ENCODE data around the gene SLC4A3. TPM values are rescaled to one million over a fixed set of nuclear protein-coding genes. Genes with fewer than 3 reads are reported as not detected.

The SLC4A3 gene
- total and polyA plus RNA-seq, 5 donors from 2014 or later = not detected

- Mint-ChIP-seq H3K4me3 (no peak overlapping the region), H3K4me1 (no peaks in the 10 kb centered on the region), H3K36me3 (no peaks in the 10 kb centered on the region), H3K9me3 (peaks cover 0 to 4% (median 0%) of the 10 kb centered on the region in 7 donors), H3K27ac (no peak overlapping the region), H3K27me3 (peaks cover 21% of the 10 kb centered on the region)
- Histone ChIP-seq H3K4me3 (ENCODE audit: low read depth, low read length) (no peak overlapping the region), H3K27me3 (ENCODE audit: control insufficient read depth, insufficient read depth, low read length) (no peaks in the 10 kb centered on the region), H3K4me1 (ENCODE audit: control insufficient read depth, insufficient read depth, low read length, poor library complexity, severe bottlenecking) (no peaks in the 10 kb centered on the region), H3K27ac (ENCODE audit: insufficient read depth, low read length, poor library complexity, severe bottlenecking) (no peak overlapping the region), H3K9me3 (ENCODE audit: control insufficient read depth in 2 of 2, low read length in 2 of 2) (no peaks in the 10 kb centered on the region), H3K36me3 (ENCODE audit: control insufficient read depth, insufficient read depth, low read length) (no peaks in the 10 kb centered on the region)
- DNase-seq (no peak), ATAC-seq (ENCODE audit: low read depth in 2 of 2) (no peak)
Measured at GRCh38 chr2:219671279-219671678, 43.8 kb downstream of the SLC4A3 start.

- no peak overlapping the region for H3K4me3 ChIP-seq (ENCODE audit: low read depth, low read length)
- H3K27ac ChIP-seq (ENCODE audit: insufficient read depth, low read length, poor library complexity, severe bottlenecking) = no peak overlapping the region
- Mint-ChIP-seq H3K36me3 (no peaks in the 10 kb centered on the region), H3K4me1 (no peaks in the 10 kb centered on the region), H3K27ac (no peak overlapping the region), H3K9me3 (peaks cover 0 to 4% (median 0%) of the 10 kb centered on the region in 7 donors), H3K27me3 (peaks cover 21% of the 10 kb centered on the region), H3K4me3 (no peak overlapping the region)
- H3K27me3 ChIP-seq (ENCODE audit: control insufficient read depth, insufficient read depth, low read length) = no peaks in the 10 kb centered on the region
- no peaks in the 10 kb centered on the region for H3K9me3 ChIP-seq (ENCODE audit: control insufficient read depth in 2 of 2, low read length in 2 of 2)
- no peaks in the 10 kb centered on the region for H3K4me1 ChIP-seq (ENCODE audit: control insufficient read depth, insufficient read depth, low read length, poor library complexity, severe bottlenecking)
- DNase-seq (no peak), ATAC-seq (ENCODE audit: low read depth in 2 of 2) (no peak)
- H3K36me3 ChIP-seq (ENCODE audit: control insufficient read depth, insufficient read depth, low read length) = no peaks in the 10 kb centered on the region
Measured at GRCh38 chr2:219672406-219672805, 45.0 kb downstream of the SLC4A3 start.

- Histone ChIP-seq H3K4me1 (ENCODE audit: control insufficient read depth, insufficient read depth, low read length, poor library complexity, severe bottlenecking) (no peaks in the 10 kb centered on the region), H3K27me3 (ENCODE audit: control insufficient read depth, insufficient read depth, low read length) (no peaks in the 10 kb centered on the region), H3K27ac (ENCODE audit: insufficient read depth, low read length, poor library complexity, severe bottlenecking) (no peak overlapping the region), H3K4me3 (ENCODE audit: low read depth, low read length) (no peak overlapping the region), H3K9me3 (ENCODE audit: control insufficient read depth in 2 of 2, low read length in 2 of 2) (no peaks in the 10 kb centered on the region), H3K36me3 (ENCODE audit: control insufficient read depth, insufficient read depth, low read length) (no peaks in the 10 kb centered on the region)
- H3K4me3 Mint-ChIP-seq = no peak overlapping the region
- H3K27ac Mint-ChIP-seq = no peak overlapping the region
- ATAC-seq (ENCODE audit: low read depth in 2 of 2) (no peak), DNase-seq (no peak)
- H3K36me3 Mint-ChIP-seq = no peaks in the 10 kb centered on the region
- peaks cover 22% of the 10 kb centered on the region for H3K27me3 Mint-ChIP-seq
- no peaks in the 10 kb centered on the region for H3K4me1 Mint-ChIP-seq
- peaks cover 0 to 4% (median 0%) of the 10 kb centered on the region in 7 donors for H3K9me3 Mint-ChIP-seq
Measured at GRCh38 chr2:219675221-219675620, 47.8 kb downstream of the SLC4A3 start.

GRCh38 chr2:219676586-219676985 is 49.2 kb downstream of the SLC4A3 start:
- H3K4me1 ChIP-seq (ENCODE audit: control insufficient read depth, insufficient read depth, low read length, poor library complexity, severe bottlenecking) = no peaks in the 10 kb centered on the region
- Mint-ChIP-seq H3K36me3 (no peaks in the 10 kb centered on the region), H3K4me1 (no peaks in the 10 kb centered on the region), H3K4me3 (no peak overlapping the region), H3K27me3 (peaks cover 25% of the 10 kb centered on the region), H3K27ac (no peak overlapping the region), H3K9me3 (peaks cover 0 to 4% (median 0%) of the 10 kb centered on the region in 7 donors)
- ATAC-seq (ENCODE audit: low read depth in 2 of 2) (no peak), DNase-seq (no peak)
- H3K27ac ChIP-seq (ENCODE audit: insufficient read depth, low read length, poor library complexity, severe bottlenecking) = no peak overlapping the region
- H3K36me3 ChIP-seq (ENCODE audit: control insufficient read depth, insufficient read depth, low read length) = no peaks in the 10 kb centered on the region
- no peak overlapping the region for H3K4me3 ChIP-seq (ENCODE audit: low read depth, low read length)
- no peaks in the 10 kb centered on the region for H3K9me3 ChIP-seq (ENCODE audit: control insufficient read depth in 2 of 2, low read length in 2 of 2)
- H3K27me3 ChIP-seq (ENCODE audit: control insufficient read depth, insufficient read depth, low read length) = no peaks in the 10 kb centered on the region

DNA sequence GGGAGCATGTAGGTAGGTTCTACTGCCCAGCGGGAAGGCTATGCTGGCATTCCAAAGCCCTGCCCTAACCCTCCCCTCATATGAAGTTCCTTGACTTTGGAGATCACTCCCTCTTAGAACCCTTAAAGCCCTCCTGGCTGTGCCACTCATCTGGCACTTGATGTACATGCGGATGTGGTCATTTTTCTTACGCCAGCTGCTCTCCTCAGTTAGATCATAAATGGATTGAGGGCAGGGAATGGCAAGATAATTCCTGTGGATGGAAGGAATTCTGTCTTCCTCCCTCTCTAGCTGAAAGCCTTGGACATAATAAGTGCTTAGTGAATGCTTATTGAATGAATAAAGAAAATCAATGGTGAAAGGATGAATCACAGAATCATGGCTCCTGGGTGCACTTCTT is 51.6 kb downstream of the SLC4A3 start:
- Histone ChIP-seq H3K27ac (ENCODE audit: insufficient read depth, low read length, poor library complexity, severe bottlenecking) (no peak overlapping the region), H3K36me3 (ENCODE audit: control insufficient read depth, insufficient read depth, low read length) (no peaks in the 10 kb centered on the region), H3K4me1 (ENCODE audit: control insufficient read depth, insufficient read depth, low read length, poor library complexity, severe bottlenecking) (no peaks in the 10 kb centered on the region), H3K4me3 (ENCODE audit: low read depth, low read length) (no peak overlapping the region), H3K9me3 (ENCODE audit: control insufficient read depth in 2 of 2, low read length in 2 of 2) (no peaks in the 10 kb centered on the region), H3K27me3 (ENCODE audit: control insufficient read depth, insufficient read depth, low read length) (no peaks in the 10 kb centered on the region)
- Mint-ChIP-seq H3K36me3 (no peaks in the 10 kb centered on the region), H3K4me1 (no peaks in the 10 kb centered on the region), H3K27me3 (peaks cover 17% of the 10 kb centered on the region), H3K4me3 (no peak overlapping the region), H3K9me3 (peaks cover 0 to 3% (median 0%) of the 10 kb centered on the region in 7 donors), H3K27ac (no peak overlapping the region)
- DNase-seq = no peak
- ATAC-seq (ENCODE audit: low read depth in 2 of 2) = no peak

GRCh38 chr2:219679571-219679970 is 52.1 kb downstream of the SLC4A3 start:
- no peaks in the 10 kb centered on the region for H3K4me1 Mint-ChIP-seq

GRCh38 chr2:219680958-219681693 is 53.7 kb downstream of the SLC4A3 start:
- no peak overlapping the region for H3K27ac Mint-ChIP-seq
- peaks cover 19% of the 10 kb centered on the region for H3K27me3 Mint-ChIP-seq
- no peaks in the 10 kb centered on the region for H3K4me1 ChIP-seq (ENCODE audit: control insufficient read depth, insufficient read depth, low read length, poor library complexity, severe bottlenecking)
- H3K4me3 Mint-ChIP-seq = no peak overlapping the region
- no peaks in the 10 kb centered on the region for H3K36me3 ChIP-seq (ENCODE audit: control insufficient read depth, insufficient read depth, low read length)
- H3K27me3 ChIP-seq (ENCODE audit: control insufficient read depth, insufficient read depth, low read length) = no peaks in the 10 kb centered on the region
- H3K27ac ChIP-seq (ENCODE audit: insufficient read depth, low read length, poor library complexity, severe bottlenecking) = no peak overlapping the region
- H3K4me1 Mint-ChIP-seq = peaks cover 0 to 5% (median 2%) of the 10 kb centered on the region in 4 donors
- no peaks in the 10 kb centered on the region for H3K9me3 ChIP-seq (ENCODE audit: control insufficient read depth in 2 of 2, low read length in 2 of 2)
- ATAC-seq (ENCODE audit: low read depth in 2 of 2) (no peak), DNase-seq (no peak)
- no peaks in the 10 kb centered on the region for H3K36me3 Mint-ChIP-seq
- no peak overlapping the region for H3K4me3 ChIP-seq (ENCODE audit: low read depth, low read length)
- H3K9me3 Mint-ChIP-seq = peaks cover 0 to 3% (median 0%) of the 10 kb centered on the region in 7 donors

More at GRCh38 chr2:219679571-219679970, 52.1 kb downstream of the SLC4A3 start:
- DNase-seq (no peak), ATAC-seq (ENCODE audit: low read depth in 2 of 2) (no peak)
- Mint-ChIP-seq H3K36me3 (no peaks in the 10 kb centered on the region), H3K27ac (no peak overlapping the region), H3K4me3 (no peak overlapping the region), H3K9me3 (peaks cover 0 to 3% (median 0%) of the 10 kb centered on the region in 7 donors), H3K27me3 (peaks cover 18% of the 10 kb centered on the region)
- Histone ChIP-seq H3K4me3 (ENCODE audit: low read depth, low read length) (no peak overlapping the region), H3K27ac (ENCODE audit: insufficient read depth, low read length, poor library complexity, severe bottlenecking) (no peak overlapping the region), H3K27me3 (ENCODE audit: control insufficient read depth, insufficient read depth, low read length) (no peaks in the 10 kb centered on the region), H3K9me3 (ENCODE audit: control insufficient read depth in 2 of 2, low read length in 2 of 2) (no peaks in the 10 kb centered on the region), H3K36me3 (ENCODE audit: control insufficient read depth, insufficient read depth, low read length) (no peaks in the 10 kb centered on the region), H3K4me1 (ENCODE audit: control insufficient read depth, insufficient read depth, low read length, poor library complexity, severe bottlenecking) (no peaks in the 10 kb centered on the region)

DNA sequence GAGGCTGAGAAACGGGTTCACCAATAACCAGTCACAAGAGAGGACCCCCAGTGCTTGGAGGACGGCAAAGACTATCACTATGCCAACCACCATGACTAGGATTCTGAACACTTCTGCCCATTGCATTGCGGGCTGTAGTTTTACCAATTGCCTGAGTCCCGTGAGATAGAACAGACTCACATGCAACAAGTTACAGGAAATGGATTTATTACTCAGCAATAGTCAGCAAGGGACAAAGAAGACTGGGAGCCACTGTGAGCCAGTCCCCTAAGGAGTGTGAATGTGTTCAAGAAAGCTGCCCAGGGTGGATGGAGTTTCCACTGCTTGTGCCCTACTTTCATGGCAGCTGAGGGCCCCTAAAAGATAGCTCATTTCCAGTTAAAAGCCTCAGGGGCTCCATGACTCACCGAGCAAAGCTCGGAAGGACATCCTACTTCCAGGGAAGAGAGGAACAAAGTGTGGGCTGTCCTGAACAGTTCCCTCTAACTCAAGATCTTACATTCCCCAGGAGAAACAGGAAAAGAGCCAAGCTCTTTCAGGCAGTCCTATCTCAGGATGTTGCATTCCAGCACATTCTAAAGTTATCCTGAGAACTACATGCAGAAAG is 54.4 kb downstream of the SLC4A3 start:
- no peak overlapping the region for H3K4me3 ChIP-seq (ENCODE audit: low read depth, low read length)
- H3K4me1 ChIP-seq (ENCODE audit: control insufficient read depth, insufficient read depth, low read length, poor library complexity, severe bottlenecking) = no peaks in the 10 kb centered on the region
- DNase-seq (no peak), ATAC-seq (ENCODE audit: low read depth in 2 of 2) (no peak)
- Mint-ChIP-seq H3K27me3 (peaks cover 19% of the 10 kb centered on the region), H3K36me3 (no peaks in the 10 kb centered on the region), H3K27ac (no peak overlapping the region), H3K4me1 (peaks cover 0 to 5% (median 2%) of the 10 kb centered on the region in 4 donors), H3K4me3 (no peak overlapping the region), H3K9me3 (peaks cover 0 to 3% (median 1%) of the 10 kb centered on the region in 7 donors)
- no peak overlapping the region for H3K27ac ChIP-seq (ENCODE audit: insufficient read depth, low read length, poor library complexity, severe bottlenecking)
- no peaks in the 10 kb centered on the region for H3K36me3 ChIP-seq (ENCODE audit: control insufficient read depth, insufficient read depth, low read length)
- H3K9me3 ChIP-seq (ENCODE audit: control insufficient read depth in 2 of 2, low read length in 2 of 2) = no peaks in the 10 kb centered on the region
- no peaks in the 10 kb centered on the region for H3K27me3 ChIP-seq (ENCODE audit: control insufficient read depth, insufficient read depth, low read length)
